SK-N-SH treated with all-trans-retinoic acid at 6 μM for 48 hours (cell line): ENCODE results near the gene HACD2.

Experiments
- CREB5 ChIP-seq: fragments of 250-450 bp; sonication (Bioruptor Pico); IDR thresholded peaks from 2 replicates; pipeline ENCODE4 v1.5.1; 2020; ENCODE audit warnings: low read depth, mild to moderate bottlenecking, moderate library complexity
- ISL1 ChIP-seq: fragments of 250-450 bp; sonication (Bioruptor Pico); IDR thresholded peaks from 2 replicates; pipeline ENCODE4 v2.1.2; 2022; ENCODE audit warnings: mild to moderate bottlenecking, moderate library complexity
- OSR1 ChIP-seq: fragments of 250-450 bp; sonication (Bioruptor Pico); IDR thresholded peaks from 2 replicates; pipeline ENCODE4 v1.8.0; 2022; ENCODE audit warnings: moderate library complexity, mild to moderate bottlenecking, inconsistent platforms
- PATZ1 ChIP-seq: fragments of 250-450 bp; sonication (Bioruptor Pico); IDR thresholded peaks from 2 replicates; pipeline ENCODE4 v1.8.0; 2020; ENCODE audit warnings: mild to moderate bottlenecking, moderate library complexity, borderline replicate concordance
- SNAI2 ChIP-seq: fragments of 250-450 bp; sonication (Bioruptor Pico); IDR thresholded peaks from 2 replicates; pipeline ENCODE4 v1.5.0; 2020; ENCODE audit warnings: mild to moderate bottlenecking, moderate library complexity
- TSHZ2 ChIP-seq: fragments of 250-450 bp; sonication (Bioruptor Pico); IDR thresholded peaks from 2 replicates; pipeline ENCODE4 v1.5.0; 2020; ENCODE audit warnings: mild to moderate bottlenecking, moderate library complexity
- ZFP3 ChIP-seq: fragments of 250-450 bp; sonication (Bioruptor Pico); IDR thresholded peaks from 2 replicates; pipeline ENCODE4 v1.5.0; 2020; ENCODE audit warnings: mild to moderate bottlenecking, moderate library complexity
- ZFP30 ChIP-seq: fragments of 450-650 bp; formaldehyde crosslinking; IDR thresholded peaks from 2 replicates; pipeline ENCODE4 v1.5.0; 2022; ENCODE audit warnings: mild to moderate bottlenecking, moderate library complexity
- ZNF565 ChIP-seq: fragments of 450-650 bp; formaldehyde crosslinking; conservative IDR thresholded peaks from 2 replicates; pipeline ENCODE4 v1.5.0; 2020; ENCODE audit warnings: low read depth, mild to moderate bottlenecking, moderate library complexity

GRCh38 chr3:123568875-123569274 lies 16.0 kb downstream of the HACD2 start:
- TF ChIP-seq CREB5 (no peak), OSR1 (no peak), ZNF565 (CRISPR knock-in tag) (no peak), ZFP3 (CRISPR knock-in tag) (no peak), PATZ1 (CRISPR knock-in tag) (no peak), TSHZ2 (CRISPR knock-in tag) (no peak), ZFP30 (CRISPR knock-in tag) (no peak), SNAI2 (no peak), ISL1 (CRISPR knock-in tag) (no peak)
